Stimulated activated CD8-positive, alpha-beta memory T cell treated with anti-CD3 and anti-CD28 coated beads, Interleukin-7, amount 100 ng/mL, for 1 hour (primary cell): ENCODE data around the gene SRP54.
"Not testable (repeated sequence)": the region's sequence is repeated elsewhere in the genome, so short reads cannot be mapped to it uniquely, and the experiment has no call there.

ENCODE experiments used
- DNase-seq, 2 donors: peaks; one replicate each; pipeline ENCODE4 v3.0.0-alpha.2; 2020; ENCODE audit warnings: low read depth in 2 of 2

Gene SRP54

DNA sequence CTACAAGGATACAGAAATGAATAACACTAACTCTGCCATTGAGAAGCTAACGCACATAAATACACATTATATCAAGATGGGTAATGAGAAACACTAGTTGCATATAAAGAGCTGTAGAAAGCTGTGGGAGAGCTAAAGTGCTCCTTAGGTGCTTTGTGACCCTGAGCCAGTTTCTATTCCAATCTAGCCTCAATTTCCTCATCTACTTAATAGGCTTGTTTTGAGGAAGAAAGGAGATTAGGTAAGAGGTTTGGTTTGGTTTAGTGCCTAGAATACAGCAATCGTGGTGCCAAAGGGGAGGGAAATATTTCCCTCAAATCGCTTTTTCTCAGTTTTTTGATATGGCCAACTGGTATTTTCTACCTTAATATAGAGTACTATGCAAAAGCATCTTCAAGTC lies 994 bp downstream of the SRP54 start:
- DNase-seq: no peak

DNA sequence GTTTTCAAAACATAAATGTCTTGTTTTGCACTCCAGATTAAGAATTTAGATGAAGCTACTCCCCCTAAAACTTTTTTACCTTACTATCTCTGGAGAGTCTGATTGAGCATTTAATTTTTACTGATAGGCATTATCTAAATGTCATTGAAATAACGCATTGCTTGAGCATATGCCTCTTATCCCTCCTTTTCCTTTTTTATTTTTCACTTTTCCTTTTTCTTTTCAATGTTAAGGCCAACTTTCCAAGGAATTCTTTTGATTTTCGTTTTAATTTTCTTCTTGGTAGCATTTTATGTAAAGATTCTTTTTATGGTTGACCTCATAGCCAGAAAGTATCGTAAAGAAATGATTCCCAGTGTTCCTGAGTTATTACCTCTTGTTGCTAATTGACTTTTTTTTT lies 2.9 kb downstream of the SRP54 start:
- no peak for DNase-seq

DNA sequence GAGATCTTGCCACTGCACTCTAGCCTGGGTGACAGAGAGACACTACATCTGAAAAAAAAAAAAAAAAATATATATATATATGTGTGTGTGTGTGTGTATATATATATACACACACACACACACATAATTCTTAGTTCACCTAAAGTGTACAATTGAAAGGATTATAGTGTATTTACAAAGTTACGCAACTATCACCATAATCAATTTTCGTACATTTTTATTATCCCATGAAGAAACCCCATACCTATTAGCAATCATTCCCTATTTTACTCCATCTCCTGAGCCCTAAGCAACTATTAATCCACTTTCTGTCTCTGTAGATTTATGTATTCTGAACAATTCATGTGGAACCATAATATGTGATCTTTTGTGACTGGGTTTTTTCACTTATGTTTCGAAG lies 4.4 kb downstream of the SRP54 start:
- no peak for DNase-seq

DNA sequence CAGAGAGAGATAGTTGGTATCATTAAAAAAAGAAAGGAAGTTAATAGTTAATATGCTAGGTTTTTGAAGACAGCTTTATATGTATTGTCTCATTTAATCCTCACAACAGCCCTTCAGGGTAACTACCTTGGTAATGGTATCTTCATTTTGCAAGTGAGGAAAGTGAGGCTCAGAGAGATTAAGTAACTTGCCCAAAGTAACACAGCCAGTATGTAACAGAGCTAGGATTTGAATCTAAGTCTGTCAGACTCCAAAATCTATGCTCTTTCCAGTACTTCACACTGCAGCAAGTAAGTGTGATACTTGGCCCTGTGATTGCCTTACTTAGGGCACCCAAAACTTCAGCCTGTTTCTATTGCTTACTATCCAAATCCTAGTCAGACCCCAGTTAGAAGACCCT lies 7.0 kb downstream of the SRP54 start:
- no peak for DNase-seq

DNA sequence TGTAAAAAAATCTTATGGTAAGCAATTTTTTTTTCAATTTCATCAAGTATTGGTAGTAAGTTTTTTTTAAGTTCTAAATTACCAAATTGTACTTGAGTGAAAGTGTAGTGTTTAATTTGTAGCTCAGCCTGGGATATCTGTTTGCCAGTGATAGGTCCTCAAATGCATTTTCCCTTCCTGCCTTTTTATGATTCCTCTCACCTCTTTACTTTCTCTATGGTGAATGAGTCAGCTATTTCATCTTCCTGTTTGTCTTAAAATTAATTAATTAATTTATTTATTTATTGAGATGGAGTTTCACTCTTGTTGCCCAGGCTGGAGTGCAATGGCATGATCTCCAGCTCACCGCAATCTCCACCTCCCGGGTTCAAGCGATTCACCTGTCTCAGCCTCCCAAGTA lies 10.6 kb downstream of the SRP54 start:
- DNase-seq: no peak

DNA sequence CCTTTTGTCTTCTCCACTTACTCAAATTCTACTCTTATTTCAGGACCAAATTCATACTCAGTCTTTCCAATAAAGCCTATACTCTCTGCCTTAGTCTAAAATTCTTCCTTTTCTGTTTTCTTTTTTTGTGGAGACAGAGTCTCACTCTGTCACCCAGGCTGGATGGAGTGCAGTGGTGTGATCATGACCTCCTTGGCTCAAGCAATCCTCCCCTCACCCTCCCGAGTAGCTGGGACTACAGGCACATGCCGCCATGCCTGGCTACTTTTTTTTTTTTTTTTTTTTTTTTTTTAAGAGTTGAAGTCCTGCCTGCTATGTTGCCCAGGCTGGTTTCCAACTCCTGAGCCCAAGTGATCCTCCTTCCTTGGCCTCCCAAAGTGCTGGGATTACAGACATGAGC lies 11.9 kb downstream of the SRP54 start:
- DNase-seq: no peak

DNA sequence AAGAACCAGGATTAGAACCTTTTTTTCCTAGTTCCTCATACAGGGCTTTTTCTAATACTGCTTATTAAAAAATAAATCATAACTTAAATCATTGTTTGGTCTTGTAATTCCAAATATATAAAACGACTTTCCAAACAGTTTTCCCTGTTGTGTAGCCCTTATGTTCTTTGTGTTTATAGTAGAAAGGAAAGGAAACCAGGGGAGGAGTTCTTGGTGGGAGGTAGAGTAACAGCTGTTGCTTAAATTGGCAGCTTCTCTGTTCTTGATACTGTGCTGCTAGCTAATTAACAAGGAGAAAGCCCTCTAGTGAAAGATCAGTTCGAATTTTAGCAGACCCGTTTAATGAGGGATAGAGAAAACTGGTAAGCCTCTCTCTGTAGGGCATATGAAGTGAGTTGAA lies 15.0 kb downstream of the SRP54 start:
- DNase-seq: no peak

DNA sequence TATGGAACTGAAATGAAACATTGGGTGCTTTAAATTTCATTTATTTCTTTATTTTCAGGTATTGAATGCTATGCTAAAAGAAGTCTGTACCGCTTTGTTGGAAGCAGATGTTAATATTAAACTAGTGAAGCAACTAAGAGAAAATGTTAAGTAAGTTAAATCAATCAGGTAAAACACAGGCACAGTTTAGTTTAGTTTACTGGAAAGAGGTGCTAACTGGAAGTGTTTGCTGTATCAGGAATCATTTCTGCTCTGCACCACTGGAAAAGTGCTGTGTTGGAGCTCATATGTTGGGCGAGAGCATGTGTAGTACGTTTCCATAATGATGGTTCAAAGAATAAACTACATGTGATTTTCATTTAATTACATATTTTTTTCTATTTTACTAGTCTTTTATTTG lies 16.7 kb downstream of the SRP54 start:
- no peak for DNase-seq

DNA sequence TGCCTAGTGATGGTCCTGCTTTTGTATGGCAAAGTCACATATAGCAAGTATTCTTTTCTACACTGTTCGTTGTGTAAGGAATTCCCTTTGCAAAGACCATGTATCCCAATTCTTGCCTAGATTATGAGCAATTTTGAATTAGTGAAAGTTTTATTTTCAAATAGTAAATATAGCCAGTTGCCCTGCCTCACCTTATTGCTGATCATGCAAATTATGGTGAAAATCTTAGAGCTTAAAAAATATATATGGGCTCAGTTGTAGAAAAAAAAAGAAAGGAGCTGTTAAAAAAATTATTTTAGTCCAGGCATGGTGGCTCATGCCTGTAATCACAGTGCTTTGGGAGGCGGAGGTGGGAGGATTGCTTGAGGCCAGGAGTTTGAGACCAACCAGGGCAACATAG lies 18.8 kb downstream of the SRP54 start:
- DNase-seq: no peak

DNA sequence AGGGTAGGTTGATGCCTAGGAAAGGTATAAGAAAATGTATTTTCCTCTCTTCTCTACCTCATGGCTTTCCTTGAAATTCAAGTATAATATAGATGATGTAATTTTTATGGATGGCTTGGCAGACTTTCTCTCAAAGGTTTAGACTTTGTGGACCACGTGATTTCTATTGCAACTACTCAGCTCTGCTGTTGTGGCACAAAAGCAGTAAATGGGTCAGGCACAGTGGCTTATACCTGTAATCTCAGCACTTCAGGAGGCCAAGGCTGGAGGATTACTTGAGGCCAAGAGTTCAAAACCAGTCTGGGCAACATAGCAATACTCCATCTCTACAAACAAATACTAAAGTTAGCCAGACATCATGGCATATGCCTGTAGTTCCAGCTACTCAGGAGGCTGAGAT lies 22.0 kb downstream of the SRP54 start:
- DNase-seq: no peak

DNA sequence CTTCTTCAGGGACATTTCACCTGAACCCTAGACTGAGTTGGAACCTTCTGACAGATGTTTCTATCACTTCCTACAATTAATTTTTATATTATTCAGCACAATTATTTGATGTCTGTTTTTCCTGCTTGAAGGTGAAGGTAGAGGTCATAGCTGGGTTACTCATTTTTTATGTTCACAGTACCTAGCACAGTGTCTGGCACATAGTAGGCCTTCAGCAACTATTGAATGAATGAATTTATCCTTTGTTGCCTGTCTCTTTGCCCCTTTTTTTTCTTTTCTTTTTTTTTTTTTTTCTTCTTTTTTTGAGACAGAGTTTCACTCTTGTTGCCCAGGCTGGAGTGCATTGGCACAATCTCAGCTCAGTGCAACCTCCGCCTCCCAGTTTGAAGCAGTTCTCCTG lies 33.8 kb downstream of the SRP54 start:
- no peak for DNase-seq

DNA sequence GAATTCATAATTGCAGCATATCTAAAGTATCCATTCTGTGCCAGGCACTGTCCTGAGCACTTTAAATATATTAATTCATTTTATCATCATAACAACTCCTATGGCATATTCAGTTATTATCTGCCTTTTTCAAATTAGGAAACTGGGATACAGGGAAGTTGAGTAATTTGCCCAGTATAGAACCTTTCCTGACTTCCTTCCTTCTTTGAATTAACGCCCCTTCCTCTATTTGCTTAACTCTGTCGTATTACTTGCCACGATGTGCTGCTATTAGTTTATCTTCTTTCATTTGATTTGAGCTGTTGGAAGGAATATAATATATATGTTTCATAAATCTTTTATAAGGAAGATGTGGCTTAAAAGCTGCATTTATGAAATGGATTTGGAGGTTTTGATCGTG lies 37.9 kb downstream of the SRP54 start:
- DNase-seq: no peak

DNA sequence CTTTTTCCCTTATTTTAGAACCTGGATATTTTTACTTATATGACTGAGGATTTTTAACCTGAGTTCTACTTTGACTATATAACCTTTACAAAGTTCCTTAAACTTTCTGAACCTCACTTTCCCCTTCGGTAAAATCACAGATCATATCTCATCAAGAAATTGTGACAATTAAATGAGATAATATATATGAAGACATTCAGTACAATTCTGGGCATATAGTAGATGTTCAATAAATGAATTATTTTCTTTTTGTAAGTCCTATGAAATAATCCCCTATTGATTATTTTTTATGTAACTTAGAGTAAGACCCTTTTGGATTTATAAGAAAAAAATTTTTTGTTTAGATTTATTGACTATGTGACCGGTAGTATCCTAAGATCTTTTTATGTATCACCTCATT lies 45.6 kb downstream of the SRP54 start:
- DNase-seq: no peak

DNA sequence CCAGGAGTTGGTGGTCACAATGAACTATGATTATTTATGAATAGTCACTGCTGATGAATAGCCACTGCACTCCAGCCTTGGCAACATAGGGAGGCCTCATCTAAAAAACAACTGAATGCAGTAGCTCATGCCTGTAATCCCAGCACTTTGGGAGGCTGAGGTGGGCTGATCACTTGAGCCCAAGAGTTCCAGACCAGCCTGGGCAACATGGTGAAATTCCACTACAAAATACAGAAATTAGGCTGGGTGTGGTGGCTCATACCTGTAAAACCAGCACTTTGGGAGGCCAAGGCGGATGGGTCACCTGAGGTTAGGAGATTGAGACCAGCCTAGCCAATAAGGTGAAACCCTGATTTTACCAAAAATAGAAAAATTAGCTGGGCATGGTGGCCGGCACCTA lies 49.8 kb downstream of the SRP54 start:
- no peak for DNase-seq

DNA sequence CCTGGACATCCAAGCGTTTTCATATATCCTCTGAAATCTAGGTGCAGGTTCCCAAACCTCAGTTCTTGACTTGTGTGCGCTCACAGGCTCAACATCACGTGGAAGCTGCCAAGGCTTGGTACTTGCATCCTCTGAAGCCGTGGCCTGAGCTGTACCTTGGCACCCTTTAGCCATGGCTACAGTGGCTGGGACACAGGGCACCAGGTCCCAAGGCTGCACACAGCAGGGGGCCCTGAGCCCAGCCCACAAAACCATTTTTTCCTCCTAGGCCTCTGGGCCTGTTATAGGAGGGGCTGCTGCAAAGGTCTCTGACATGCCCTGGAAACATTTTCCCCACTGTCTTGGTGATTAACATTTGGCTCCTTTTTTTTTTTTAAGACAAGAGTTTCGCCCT lies 51.6 kb downstream of the SRP54 start:
- no peak for DNase-seq

DNA sequence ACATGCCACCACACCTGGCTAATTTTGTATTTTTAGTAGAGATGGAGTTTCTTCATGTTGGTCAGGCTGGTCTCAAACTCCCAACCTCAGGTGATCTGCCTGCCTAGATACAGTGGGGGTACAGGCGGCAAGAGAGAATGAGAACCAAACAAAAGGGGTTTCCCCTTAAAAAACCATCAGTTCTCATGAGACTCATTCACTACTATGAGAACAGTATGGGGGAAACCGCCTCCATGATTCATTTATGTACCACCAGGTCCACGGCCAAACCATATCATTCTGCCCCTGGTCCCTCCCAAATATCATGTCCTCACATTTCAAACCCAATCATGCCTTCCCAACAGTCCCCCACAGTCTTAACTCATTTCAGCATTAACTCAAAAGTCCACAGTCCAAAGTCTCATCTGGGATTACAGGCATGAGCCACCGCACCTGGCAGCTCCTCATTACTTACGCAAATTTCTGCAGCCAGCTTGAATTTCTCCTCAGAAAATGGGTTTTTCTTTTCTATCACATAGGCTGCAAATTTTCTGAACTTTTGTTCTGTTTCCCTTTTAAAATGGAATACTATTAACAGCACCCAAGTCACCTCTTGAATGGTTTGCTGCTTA lies 52.3 kb downstream of the SRP54 start:
- DNase-seq: not testable (repeated sequence)

DNA sequence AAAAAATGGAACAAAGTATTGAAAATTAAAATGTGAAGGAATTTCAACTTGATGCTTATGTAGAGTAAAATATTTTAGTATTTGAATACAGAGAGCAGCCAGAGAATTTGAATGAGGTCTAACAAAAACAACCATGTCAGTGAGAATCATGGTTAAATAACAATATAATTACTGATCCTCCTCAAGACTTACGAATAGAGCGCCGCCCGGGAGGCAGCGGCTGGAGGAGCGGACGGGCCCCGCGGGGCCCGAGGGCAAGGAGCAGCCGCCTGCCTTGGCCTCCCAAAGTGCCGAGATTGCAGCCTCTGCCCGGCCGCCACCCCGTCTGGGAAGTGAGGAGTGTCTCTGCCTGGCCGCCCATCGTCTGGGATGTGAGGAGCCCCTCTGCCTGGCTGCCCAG lies 55.5 kb downstream of the SRP54 start:
- DNase-seq: not testable (repeated sequence)

DNA sequence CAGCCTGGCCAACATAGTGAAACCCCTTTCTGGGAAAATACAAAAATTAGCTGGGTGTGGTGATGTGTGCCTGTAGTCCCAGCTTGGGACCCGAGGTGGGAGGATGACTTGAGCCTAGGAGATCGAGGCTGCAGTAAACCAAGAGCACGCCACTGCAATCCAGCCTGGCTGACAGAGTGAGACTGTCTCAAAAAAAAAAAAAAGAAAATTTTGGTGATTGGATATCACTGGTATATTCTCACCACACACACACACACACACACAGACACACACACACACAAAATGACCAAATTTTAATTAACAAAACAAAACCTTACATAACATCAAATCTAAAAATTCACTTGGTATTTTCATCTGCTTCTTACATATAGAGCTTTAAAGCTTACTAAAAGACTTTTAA lies 59.8 kb downstream of the SRP54 start:
- no peak for DNase-seq

DNA sequence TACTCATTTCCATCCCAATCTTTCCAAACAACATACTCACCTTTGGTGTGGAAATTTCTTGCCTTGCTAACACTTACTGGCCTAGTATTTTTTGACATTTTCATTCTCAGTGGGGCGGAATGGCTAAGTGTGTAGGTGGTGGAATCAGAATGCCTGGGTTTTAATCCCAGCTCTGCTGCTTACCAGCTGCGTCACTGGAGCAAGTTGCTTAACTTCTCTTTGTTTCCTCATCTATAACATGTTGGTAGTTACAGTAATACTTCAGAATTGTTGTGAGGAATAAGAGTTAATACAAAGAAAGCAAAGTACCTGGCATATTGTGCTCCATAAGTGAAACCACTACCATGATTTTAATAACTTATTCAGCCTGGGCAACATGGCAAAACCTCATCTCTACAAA lies 60.3 kb downstream of the SRP54 start:
- no peak for DNase-seq

DNA sequence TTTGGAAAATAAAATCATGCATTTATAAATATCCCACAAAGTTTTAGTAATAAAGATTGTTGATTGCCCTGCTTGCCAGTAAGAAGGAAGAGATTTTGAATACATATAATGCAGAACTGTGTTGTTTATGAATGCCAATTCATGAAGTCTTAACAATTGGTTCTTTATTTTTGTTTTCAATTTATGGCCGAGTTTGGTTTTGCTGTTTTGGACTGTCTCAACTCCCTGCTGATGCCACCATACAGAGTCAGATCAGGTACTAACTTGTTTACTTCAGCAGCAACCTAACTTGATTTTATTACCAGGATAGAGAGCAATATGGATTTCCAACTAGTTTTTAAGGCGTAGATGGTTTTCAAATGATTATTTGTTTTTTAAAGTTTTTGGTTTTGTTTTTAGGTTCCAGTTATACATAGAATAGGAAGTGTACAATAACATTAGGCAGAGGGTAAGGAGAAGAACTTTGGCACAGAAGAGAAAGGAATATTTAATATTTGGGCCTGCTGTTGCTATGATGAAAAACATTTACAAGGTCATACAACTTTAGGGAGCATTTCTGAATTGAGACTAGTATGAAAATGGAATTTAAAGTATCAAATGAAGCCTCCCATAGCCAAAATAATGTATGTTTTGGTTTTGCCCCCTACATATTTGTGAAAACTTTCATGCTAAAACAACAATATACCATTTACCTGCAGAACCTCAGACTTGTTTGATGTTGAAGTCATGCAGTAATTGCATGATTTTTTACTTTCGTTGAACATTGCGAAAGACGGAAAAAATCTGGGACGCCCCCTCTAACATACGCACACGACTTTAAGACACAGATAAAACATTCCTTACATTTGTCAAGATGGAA lies 62.4 kb downstream of the SRP54 start:
- DNase-seq: no peak

DNA sequence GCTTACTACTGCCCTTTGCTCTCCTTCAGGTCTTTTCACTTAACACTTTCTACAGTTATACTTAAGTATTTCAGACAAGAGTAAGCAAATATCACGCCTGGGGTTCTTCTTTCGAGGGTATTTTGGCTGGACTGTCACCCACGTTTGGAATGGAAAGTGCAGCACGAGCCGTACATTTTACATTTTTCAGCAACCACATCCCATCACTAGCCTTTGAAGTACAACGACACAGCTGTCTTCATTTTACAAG lies 62.9 kb downstream of the SRP54 start:
- DNase-seq: no peak

DNA sequence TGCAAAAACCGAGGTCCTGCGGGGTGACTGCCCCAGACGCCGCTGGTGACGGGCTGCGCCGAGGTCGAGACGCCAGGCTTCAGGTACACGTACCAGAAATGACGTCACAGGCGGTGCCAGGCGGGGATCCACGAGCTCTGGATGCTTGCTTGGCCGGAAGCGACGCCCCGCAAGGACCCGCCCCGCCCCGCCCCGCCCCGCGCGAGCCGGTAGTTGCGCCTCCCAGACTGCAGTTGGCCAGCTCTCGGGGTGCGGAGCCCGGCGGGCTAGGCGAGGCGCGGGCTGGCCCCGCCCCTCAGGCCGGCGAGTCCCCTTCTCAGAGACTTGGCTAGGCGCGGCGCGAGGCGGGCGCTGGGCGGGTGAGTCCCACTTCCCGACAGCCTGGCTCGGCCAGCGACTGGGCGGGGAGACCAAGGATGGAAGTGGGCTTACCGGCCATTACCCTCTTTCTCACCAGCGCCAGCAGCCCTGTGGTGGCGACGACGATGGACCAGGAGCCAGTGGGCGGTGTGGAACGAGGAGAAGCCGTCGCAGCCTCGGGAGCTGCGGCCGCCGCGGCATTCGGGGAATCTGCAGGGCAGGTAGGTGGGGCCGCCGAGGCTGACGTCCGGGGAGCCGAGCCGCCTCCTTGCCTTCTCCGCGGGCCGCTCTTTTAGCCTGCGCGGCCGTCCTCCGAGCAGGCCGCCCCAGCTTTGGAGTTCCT lies 63.4 kb downstream of the SRP54 start, which contains the start of gene FAM177A1:
Gene FAM177A1 (plus strand): TSS at position 225 of the 703 bp plus-strand sequence. CDS start 192 bp downstream, at position 417.
- peak; percentile 95 to 96 for DNase-seq
